ENCODE data around the gene GFI1B. TPM values are rescaled to one million over a fixed set of nuclear protein-coding genes. Genes with fewer than 3 reads are reported as not detected.

Gene GFI1B
- total RNA-seq, 1 donor from 2014 or later: not detected

DNA sequence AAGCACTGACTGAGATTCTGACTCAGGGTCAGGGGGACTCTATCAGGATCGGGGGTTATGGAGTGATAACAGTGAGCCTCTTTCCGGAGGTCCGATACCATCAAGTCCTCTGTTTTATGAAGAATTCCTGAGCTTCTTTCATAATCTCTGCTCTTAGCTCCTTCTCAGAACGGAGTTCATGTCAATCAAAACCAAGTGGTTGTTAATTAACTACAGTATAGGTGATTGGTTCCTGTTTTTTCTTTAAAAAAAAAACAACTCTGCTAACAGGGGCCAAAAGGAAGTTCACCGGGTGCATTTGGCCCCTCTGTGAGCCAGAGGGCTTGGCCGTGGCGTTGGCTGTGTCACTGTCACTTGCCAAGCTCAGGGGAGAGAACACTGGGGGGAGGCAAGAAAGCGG is 4.0 kb downstream of the GFI1B start:
- TF ChIP-seq, protein P1, sequence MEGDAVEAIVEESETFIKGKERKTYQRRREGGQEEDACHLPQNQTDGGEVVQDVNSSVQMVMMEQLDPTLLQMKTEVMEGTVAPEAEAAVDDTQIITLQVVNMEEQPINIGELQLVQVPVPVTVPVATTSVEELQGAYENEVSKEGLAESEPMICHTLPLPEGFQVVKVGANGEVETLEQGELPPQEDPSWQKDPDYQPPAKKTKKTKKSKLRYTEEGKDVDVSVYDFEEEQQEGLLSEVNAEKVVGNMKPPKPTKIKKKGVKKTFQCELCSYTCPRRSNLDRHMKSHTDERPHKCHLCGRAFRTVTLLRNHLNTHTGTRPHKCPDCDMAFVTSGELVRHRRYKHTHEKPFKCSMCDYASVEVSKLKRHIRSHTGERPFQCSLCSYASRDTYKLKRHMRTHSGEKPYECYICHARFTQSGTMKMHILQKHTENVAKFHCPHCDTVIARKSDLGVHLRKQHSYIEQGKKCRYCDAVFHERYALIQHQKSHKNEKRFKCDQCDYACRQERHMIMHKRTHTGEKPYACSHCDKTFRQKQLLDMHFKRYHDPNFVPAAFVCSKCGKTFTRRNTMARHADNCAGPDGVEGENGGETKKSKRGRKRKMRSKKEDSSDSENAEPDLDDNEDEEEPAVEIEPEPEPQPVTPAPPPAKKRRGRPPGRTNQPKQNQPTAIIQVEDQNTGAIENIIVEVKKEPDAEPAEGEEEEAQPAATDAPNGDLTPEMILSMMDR (IDR thresholded peaks at IDR 0.05; ENCODE audit: insufficient read depth, low read length, severe bottlenecking): no peak
- no peak overlapping the region for H3K4me3 ChIP-seq (ENCODE audit: low read depth, low read length)
- no peak for FAIRE-seq
- peaks cover 15% of the 10 kb centered on the region for H3K27me3 ChIP-seq (ENCODE audit: control insufficient read depth, insufficient read depth, low read length)
- no peak for DNase-seq (ENCODE audit: low read depth)
- no peaks in the 10 kb centered on the region for H3K36me3 ChIP-seq (ENCODE audit: control insufficient read depth, insufficient read depth, low read length)

DNA sequence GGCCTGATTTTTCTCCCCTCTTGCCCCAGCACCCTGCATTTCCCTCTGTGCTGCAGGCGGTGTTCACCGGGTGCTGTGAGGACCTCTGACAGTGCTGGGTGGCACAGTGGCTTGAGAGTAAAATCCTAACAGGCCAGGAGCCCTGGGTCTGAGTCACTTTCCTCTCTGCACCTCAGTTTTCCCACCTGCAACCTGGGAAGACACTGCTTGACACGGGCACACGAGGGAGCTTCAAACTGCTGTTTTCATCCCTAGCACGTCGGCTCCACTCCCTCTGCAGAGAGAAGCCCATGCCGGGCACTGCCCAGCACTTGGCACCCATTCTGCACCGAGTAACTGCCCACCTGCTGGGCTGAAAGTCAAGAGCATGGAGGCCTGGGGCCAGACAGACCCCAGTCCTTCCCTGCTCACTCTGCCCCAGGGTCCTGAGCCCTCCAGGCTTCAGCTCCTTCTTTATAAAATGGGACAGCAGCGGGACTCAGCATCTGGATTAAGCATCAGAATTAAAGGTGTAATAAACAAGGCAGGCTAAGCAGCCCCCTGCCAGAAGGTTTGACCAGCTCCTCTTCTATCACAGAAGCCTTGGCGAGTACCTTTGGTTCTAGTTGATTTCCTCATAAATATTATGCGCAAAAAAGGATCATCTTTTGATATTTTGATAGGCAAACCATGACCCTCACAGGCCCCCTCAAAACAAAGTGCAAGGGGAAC is 5.2 kb downstream of the GFI1B start:
- FAIRE-seq (no peak), DNase-seq (ENCODE audit: low read depth) (no peak)
- no peak overlapping the region for H3K4me3 ChIP-seq (ENCODE audit: low read depth, low read length)
- peaks cover 13% of the 10 kb centered on the region for H3K27me3 ChIP-seq (ENCODE audit: control insufficient read depth, insufficient read depth, low read length)
- H3K36me3 ChIP-seq (ENCODE audit: control insufficient read depth, insufficient read depth, low read length): no peaks in the 10 kb centered on the region
- TF ChIP-seq, protein P1 (IDR thresholded peaks at IDR 0.05; ENCODE audit: insufficient read depth, low read length, severe bottlenecking): no peak

DNA sequence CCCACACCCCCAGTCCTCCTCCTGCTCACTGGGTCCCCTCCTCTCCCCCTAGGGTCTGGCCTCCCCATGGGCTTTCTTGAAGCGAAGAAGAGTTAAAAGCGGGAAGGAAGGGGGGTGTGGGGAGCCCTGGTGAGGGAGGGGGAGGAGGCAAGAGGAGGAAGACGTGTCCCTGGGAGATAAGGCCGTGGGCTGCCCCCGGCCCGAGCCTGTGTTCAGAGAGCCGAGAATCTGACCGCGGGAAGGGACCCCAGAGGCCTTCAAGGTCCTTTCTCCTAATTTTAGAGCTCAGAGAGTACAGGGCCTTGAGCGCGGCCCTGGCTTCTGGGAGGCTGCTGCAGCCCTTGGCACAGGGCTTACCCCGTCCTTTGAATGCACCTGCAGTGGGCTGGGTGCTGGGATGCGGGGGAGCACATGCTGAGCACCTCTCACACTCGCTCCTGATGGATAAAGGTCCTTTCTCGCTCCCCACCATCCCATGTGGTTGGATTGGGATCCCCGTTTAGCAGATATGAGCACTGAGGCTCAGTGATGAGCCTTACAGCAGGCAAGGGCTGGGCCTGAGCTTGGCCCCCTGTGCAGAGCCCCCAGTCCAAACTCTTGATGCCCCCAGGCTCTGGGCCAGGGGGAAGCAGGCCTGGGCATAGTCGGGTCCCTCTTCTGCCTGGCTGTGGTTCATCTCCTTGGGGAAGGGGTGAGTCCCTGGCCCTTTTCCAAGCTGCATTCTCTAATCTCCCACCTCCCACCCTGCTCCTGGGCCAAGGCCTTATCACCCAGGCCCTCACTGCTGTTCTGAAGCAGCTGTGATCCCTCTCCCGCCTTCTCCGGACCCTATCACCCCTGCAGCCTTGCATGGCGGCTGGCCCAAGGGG is 5.9 kb downstream of the GFI1B start:
- FAIRE-seq (no peak), DNase-seq (ENCODE audit: low read depth) (no peak)
- TF ChIP-seq, protein P1 (IDR thresholded peaks at IDR 0.05; ENCODE audit: insufficient read depth, low read length, severe bottlenecking): no peak
- Histone ChIP-seq H3K36me3 (ENCODE audit: control insufficient read depth, insufficient read depth, low read length) (no peaks in the 10 kb centered on the region), H3K27me3 (ENCODE audit: control insufficient read depth, insufficient read depth, low read length) (peaks cover 8% of the 10 kb centered on the region), H3K4me3 (ENCODE audit: low read depth, low read length) (no peak overlapping the region)

DNA sequence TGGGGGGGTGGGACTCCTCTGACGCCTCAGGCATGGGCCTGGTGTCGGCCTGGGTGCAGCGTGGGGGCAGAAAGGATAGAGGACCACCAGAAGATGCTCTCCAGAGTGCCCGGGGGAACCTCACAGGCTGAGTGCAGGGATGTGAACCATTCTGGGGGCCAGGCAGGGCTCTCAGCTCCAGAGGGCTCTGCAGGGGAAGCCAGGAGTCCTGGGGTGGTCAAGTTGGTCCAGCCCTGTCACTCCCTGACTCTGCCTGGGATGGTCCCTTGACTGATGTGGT is 6.5 kb downstream of the GFI1B start:
- FAIRE-seq: no peak
- TF ChIP-seq, protein P1 (IDR thresholded peaks at IDR 0.05; ENCODE audit: insufficient read depth, low read length, severe bottlenecking): no peak

DNA sequence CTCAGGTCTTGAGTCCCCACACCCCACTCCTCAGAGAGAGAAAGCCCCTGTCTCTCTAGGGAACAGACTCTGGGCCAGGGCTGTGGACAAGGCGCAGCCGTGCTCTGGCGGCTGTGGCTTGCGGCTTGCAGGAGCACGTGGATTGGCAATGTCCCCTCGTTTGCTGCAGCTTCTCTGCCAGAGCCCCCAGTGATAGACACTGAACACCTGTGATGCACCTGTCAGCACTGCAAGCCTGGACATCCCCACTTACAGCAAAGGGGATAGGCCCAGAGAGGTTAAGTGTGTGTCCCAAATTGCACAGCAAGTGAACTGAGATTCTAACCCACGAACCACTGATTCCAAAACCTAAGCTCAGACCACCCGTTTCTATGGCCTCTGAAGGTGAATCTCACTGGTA is 7.0 kb downstream of the GFI1B start:
- H3K27me3 ChIP-seq (ENCODE audit: control insufficient read depth, insufficient read depth, low read length): peaks cover 3% of the 10 kb centered on the region
- FAIRE-seq: no peak
- no peak for DNase-seq (ENCODE audit: low read depth)
- H3K36me3 ChIP-seq (ENCODE audit: control insufficient read depth, insufficient read depth, low read length): no peaks in the 10 kb centered on the region
- H3K4me3 ChIP-seq (ENCODE audit: low read depth, low read length): no peak overlapping the region
- TF ChIP-seq, protein P1 (IDR thresholded peaks at IDR 0.05; ENCODE audit: insufficient read depth, low read length, severe bottlenecking): no peak

More for the DNA sequence above, 6.5 kb downstream of the GFI1B start:
- DNase-seq (ENCODE audit: low read depth): no peak
- H3K27me3 ChIP-seq (ENCODE audit: control insufficient read depth, insufficient read depth, low read length): peaks cover 6% of the 10 kb centered on the region
- no peak overlapping the region for H3K4me3 ChIP-seq (ENCODE audit: low read depth, low read length)
- no peaks in the 10 kb centered on the region for H3K36me3 ChIP-seq (ENCODE audit: control insufficient read depth, insufficient read depth, low read length)
